GM12878 (cell line): ENCODE data around the gene ISG20. TPM values are rescaled to one million over a fixed set of nuclear protein-coding genes. Genes with fewer than 3 reads are reported as not detected.
"Not testable (repeated sequence)": the region's sequence is repeated elsewhere in the genome, so short reads cannot be mapped to it uniquely, and the experiment has no call there.

ENCODE experiments used
- ATAC-seq: fragments of 200-7000 bp; cut with Tn5 transposase; 3 replicates; pipeline ENCODE4 v1.9.1; 2020; ENCODE audit warnings: mild to moderate bottlenecking, moderate library complexity
- BruUV-seq: library from RNA; stranded (reverse); fragments of 400-500 nt; replicated peaks from 2 replicates; lab custom pipeline; 2021; lab: Mats Ljungman, UMichigan
- CTCF ChIA-PET: fragments of 300-600 bp; sonication (Branson Sonifier 250); formaldehyde crosslinking; extraction: SDS; loops from one replicate; lab custom pipeline; 2021; ENCODE audit warnings: inconsistent platforms; lab: Yijun Ruan, JAX
- POLR2A ChIA-PET: fragments of 350-600 bp; formaldehyde crosslinking; extraction: SDS; loops from one replicate; lab custom pipeline; 2021; ENCODE audit warnings: inconsistent platforms; lab: Charles Lee
- RAD21 ChIA-PET: fragments of 300-600 bp; sonication (Branson Sonifier 250); formaldehyde crosslinking; loops from one replicate; lab custom pipeline; 2023; ENCODE audit warnings: antibody characterized with exemption; ENCODE audit not compliant: unreplicated experiment; lab: Charles Lee
- SMC1A ChIA-PET: fragments of 300-600 bp; sonication (Branson Sonifier 250); formaldehyde crosslinking; loops from one replicate; lab custom pipeline; 2023; ENCODE audit not compliant: unreplicated experiment, uncharacterized antibody; lab: Charles Lee
- DNase-seq: peaks from one replicate; pipeline ENCODE4 v3.0.0-alpha.2; 2011; ENCODE audit warnings: low read depth, low spot score
- FAIRE-seq: peaks from 3 replicates; lab custom pipeline; 2011; peaks lifted over from hg19 to GRCh38; lab: Jason Lieb, UNC
- H2AFZ ChIP-seq: 2 replicates; pipeline ENCODE4 v1.6.0; 2011; ENCODE audit warnings: low read depth, low read length, control low read depth; ENCODE audit not compliant: control insufficient read depth
- H3K27ac ChIP-seq: 2 replicates; pipeline ENCODE4 v1.5.1; 2011; ENCODE audit warnings: control low read depth; ENCODE audit not compliant: control insufficient read depth, insufficient read depth
- H3K27me3 ChIP-seq, 2 experiments: replicated peaks in 1 of 2; 2 replicates each; pipeline versions ENCODE4 v1.6.0 to v1.6.1; 2011; ENCODE audit warnings: low read length in 1 of 2; ENCODE audit not compliant: control insufficient read depth in 2 of 2, insufficient read depth in 2 of 2
- H3K36me3 ChIP-seq, 2 experiments: 2 replicates each; pipeline ENCODE4 v1.5.1; 2011; ENCODE audit warnings: low read length in 1 of 2; ENCODE audit not compliant: control insufficient read depth in 2 of 2, insufficient read depth in 2 of 2
- H3K4me1 ChIP-seq: 2 replicates; pipeline ENCODE4 v1.6.1; 2011; ENCODE audit warnings: mild to moderate bottlenecking, low read length, moderate library complexity, mixed read lengths; ENCODE audit not compliant: control insufficient read depth, insufficient read depth
- H3K4me2 ChIP-seq: 2 replicates; pipeline ENCODE4 v1.6.0; 2011; ENCODE audit warnings: control low read depth; ENCODE audit not compliant: control insufficient read depth, insufficient read depth
- H3K4me3 ChIP-seq: fragments of 200-600 bp; sonication (generic); 2 replicates; pipeline ENCODE4 v1.5.1; 2016
- H3K79me2 ChIP-seq: 2 replicates; pipeline ENCODE4 v1.6.0; 2011; ENCODE audit warnings: low read length; ENCODE audit not compliant: control insufficient read depth, insufficient read depth
- H3K9ac ChIP-seq: 2 replicates; pipeline ENCODE4 v1.8.0; 2011; ENCODE audit warnings: low read length, control low read depth, mixed read lengths; ENCODE audit not compliant: control insufficient read depth, insufficient read depth
- H3K9me3 ChIP-seq: replicated peaks from 3 replicates; pipeline ENCODE4 v1.5.1; 2011; ENCODE audit warnings: mild to moderate bottlenecking, low read length; ENCODE audit not compliant: control insufficient read depth, insufficient read depth
- H4K20me1 ChIP-seq: 2 replicates; pipeline ENCODE4 v1.6.0; 2011; ENCODE audit not compliant: control insufficient read depth, insufficient read depth
- CTCF ChIP-seq, 3 experiments: IDR thresholded peaks in 2 of 3; conservative IDR thresholded peaks in 1 of 3; 2 replicates each; pipeline ENCODE4 v1.5.1; 2011; ENCODE audit warnings: low read depth in 3 of 3, low read length in 3 of 3, mild to moderate bottlenecking in 3 of 3, control low read depth in 2 of 3, moderate library complexity in 2 of 3, inconsistent platforms in 1 of 3, mixed read lengths in 1 of 3; ENCODE audit not compliant: control insufficient read depth in 2 of 3, insufficient read depth in 1 of 3; ENCODE audit errors: extremely low read depth in 1 of 3
- FOXK2 ChIP-seq: fragments of 450-650 bp; IDR thresholded peaks from 2 replicates; pipeline ENCODE4 v1.6.1; 2017; ENCODE audit warnings: mild to moderate bottlenecking, moderate library complexity
- LARP7 ChIP-seq: fragments of 450-650 bp; IDR thresholded peaks from 2 replicates; pipeline ENCODE4 v1.6.1; 2017; ENCODE audit warnings: mild to moderate bottlenecking
- POLR2AphosphoS5 ChIP-seq: IDR thresholded peaks from 2 replicates; pipeline ENCODE4 v1.6.1; 2011; ENCODE audit warnings: mild to moderate bottlenecking, low read length, inconsistent platforms
- RELB ChIP-seq: fragments of 450-650 bp; IDR thresholded peaks from 2 replicates; pipeline ENCODE4 v1.6.1; 2017; ENCODE audit warnings: low read depth, mild to moderate bottlenecking, moderate library complexity
- TCF7 ChIP-seq: IDR thresholded peaks from 2 replicates; pipeline ENCODE4 v1.6.1; 2014; ENCODE audit warnings: antibody characterized with exemption, borderline replicate concordance
- WGBS: methylation state at CpG from one replicate; pipeline ENCODE4 v1.1.6; 2016; ENCODE audit warnings: low lambda C conversion rate; ENCODE audit not compliant: insufficient replicate concordance, insufficient coverage; ENCODE audit errors: missing lambda C conversion rate; 5-methylcytosine and 5-hydroxymethylcytosine counted together
- in situ Hi-C: fragments of 300-500 bp; cut with MboI; formaldehyde crosslinking; loops from 9 replicates; pipeline ENCODE4 v1.14.3; 2018; ENCODE audit warnings: mixed read lengths
- intact Hi-C: fragments of 100-400 bp; cut with micrococcal nuclease; formaldehyde crosslinking; loops from one replicate; pipeline ENCODE4 v1.14.2; 2022; ENCODE audit not compliant: unreplicated experiment
- polyA plus RNA-seq, 11 experiments: library from polyadenylated mRNA; depleted of rRNA in 4 of 11; unstranded in 6 of 11; stranded (reverse) in 5 of 11; fragments of >200 nt; fragmentation: Nextera tagmentation in 4 of 11; fragmentation: Illumina TruSeq in 1 of 11; extraction: Ambion mirVana in 4 of 11; extraction: Trizol in 1 of 11; gene quantifications; 1 replicate in 1 of 11; 2 replicates in 10 of 11; pipeline versions ENCODE4 v1.2.1 to v1.2.3, GENCODE V29; 2011 to 2016; ENCODE audit warnings: inconsistent platforms in 2 of 11, missing spikeins in 2 of 11, low read depth in 1 of 11
- total RNA-seq, 4 experiments: library from RNA; depleted of rRNA in 3 of 4; stranded (reverse); fragments of >200 nt in 3 of 4; fragmentation: Illumina TruSeq in 1 of 4; extraction: Trizol in 1 of 4; gene quantifications; 2 replicates each; pipeline versions ENCODE4 v1.2.1 to v1.2.3, GENCODE V29; 2013 to 2021

Gene ISG20
- total and polyA plus RNA-seq, 10 of the 15 experiments (the other 5 are each of a cell fraction or from before 2014, with no cell fraction given): 23.4 to 210 (median 85.9) TPM

GRCh38 chr15:88641959-88642452, 3.2 kb downstream of the ISG20 start (continued):
- TF ChIP-seq RELB (no peak), CTCF (IDR thresholded peaks at IDR 0.05 in 2 of 3, conservative IDR thresholded peaks at IDR 0.05 in 1 of 3; ENCODE audit: control insufficient read depth in 2 of 3, extremely low read depth in 1 of 3, insufficient read depth in 1 of 3, low read depth in 3 of 3, low read length in 3 of 3) (no peak), LARP7 (no peak), TCF7 (no peak), FOXK2 (no peak)
- TF ChIP-seq, all 136 proteins: peak for 6

- in situ Hi-C loops, intact Hi-C loops, ATAC-seq, H2AFZ ChIP-seq, H4K20me1 ChIP-seq, H3K36me3 ChIP-seq, FAIRE-seq, DNase-seq, BruUV-seq, SMC1A ChIA-PET, H3K27me3 ChIP-seq, H3K9me3 ChIP-seq, H3K4me3 ChIP-seq, RAD21 ChIA-PET, H3K9ac ChIP-seq: not testable (repeated sequence)
- Histone ChIP-seq H3K4me1 (peaks cover 41% of the 10 kb centered on the region), H3K27ac (peak overlapping the region; percentile 99), H3K79me2 (peaks cover 39% of the 10 kb centered on the region), H3K4me2 (peak overlapping the region; percentile 89)
- POLR2A ChIA-PET: interaction anchor here (0.6 to 1.0 kb wide), 2 partner anchors 9 to 15 kb away, joined by 3 to 4 read pairs; no protein-coding TSS in a partner anchor
- 94% methylated on average over 11 of the region's 11 CpGs for WGBS
- CTCF ChIA-PET: interaction anchor here (1.0 kb wide), 1 partner anchor 19 kb away, joined by 3 read pairs; no protein-coding TSS in a partner anchor
- TF ChIP-seq POLR2AphosphoS5: peak; percentile 56; the same call in 1 of the 2 replicates
These were observed 3.7 kb downstream of the ISG20 start for GRCh38 chr15:88642514-88642913.
